NCI-H146 (cell line): ENCODE results near the gene SPDL1.
"Not testable (repeated sequence)": the region's sequence is repeated elsewhere in the genome, so short reads cannot be mapped to it uniquely, and the experiment has no call there.

Experiments
- DNase-seq: peaks from one replicate; lab custom pipeline; 2025; lab: John Stamatoyannopoulos, UW

Gene SPDL1

DNA sequence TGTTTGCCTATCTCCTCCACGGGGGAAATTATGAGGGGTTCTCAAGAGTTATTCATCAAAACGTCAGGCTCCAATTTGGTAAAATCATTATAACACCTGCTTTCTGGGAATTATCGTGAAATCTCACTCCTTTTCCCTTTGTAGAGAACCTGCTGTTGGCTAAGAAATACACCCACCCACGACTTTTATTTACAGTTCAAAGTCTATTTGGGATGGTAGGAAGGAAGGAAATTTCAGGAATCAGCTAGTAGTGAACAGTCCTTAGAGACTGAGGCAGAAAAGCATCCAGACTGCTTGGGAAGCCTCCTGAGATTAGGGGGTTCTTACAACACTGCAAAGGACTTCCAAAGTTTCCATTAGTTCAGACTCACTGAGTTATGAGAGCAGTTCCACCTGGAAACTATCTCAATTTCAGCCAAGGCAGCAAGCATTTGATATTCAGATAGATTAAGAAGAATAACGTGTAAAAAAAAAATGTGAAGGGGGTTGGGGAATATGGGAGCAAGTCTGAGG lies 9.4 kb upstream of the SPDL1 start:
- no peak for DNase-seq

DNA sequence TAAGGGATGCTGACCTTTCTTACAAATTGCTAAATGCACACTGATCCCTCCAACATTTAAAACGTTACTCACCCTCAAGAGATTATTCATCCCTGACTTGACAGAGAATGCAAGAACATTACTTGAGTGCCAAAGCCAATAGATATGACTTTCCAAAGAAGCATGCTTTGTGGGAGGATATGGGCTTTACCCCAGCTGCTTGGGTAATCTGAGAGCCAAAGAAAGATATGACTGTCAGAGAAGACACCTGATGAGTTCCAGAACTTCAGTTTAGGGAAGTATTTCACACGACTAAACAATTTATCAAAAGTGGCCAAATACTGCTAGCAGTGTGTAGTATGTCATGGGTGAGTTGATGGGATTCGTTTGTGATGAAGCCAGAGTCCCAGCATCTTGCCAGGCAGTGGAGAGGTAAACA lies 7.4 kb upstream of the SPDL1 start:
- no peak for DNase-seq

DNA sequence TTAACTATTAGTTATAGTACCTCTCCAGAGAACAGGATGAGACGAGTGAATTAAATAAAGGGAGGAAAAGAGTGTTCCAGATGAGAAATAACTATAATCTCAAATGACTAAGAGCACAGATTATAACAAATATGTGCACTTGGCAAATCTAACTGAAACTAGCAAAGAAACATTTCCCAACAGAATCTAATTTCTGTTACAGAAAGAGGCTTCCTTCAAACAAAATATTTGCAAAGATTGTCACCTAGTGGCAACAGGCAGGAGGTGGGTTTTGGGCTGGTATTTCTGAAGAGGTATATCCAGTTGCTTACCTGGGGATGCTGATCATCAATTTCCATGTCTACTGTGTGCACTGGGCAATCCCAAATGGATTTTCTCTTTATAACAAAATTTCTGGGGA lies 5.6 kb upstream of the SPDL1 start:
- DNase-seq, result no peak

DNA sequence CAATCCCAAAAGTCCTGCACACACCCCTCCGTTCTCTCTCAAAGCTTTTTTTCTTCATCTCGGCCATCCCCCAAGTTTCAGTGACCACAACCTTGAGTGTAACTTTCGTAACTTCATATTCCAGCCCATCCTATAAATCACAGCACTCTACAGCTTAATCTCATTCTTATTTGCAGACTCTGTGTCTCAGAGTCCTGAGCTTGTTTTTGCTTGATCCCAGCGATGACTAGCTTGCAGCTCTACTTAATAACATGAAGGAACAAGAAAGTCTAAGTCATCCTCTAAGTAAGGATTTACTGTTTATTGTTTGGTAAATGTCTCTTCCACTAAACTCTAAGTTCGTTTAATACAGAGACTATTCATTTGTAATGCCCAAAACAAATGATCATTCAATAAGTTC lies 2.6 kb upstream of the SPDL1 start:
- DNase-seq, result no peak

DNA sequence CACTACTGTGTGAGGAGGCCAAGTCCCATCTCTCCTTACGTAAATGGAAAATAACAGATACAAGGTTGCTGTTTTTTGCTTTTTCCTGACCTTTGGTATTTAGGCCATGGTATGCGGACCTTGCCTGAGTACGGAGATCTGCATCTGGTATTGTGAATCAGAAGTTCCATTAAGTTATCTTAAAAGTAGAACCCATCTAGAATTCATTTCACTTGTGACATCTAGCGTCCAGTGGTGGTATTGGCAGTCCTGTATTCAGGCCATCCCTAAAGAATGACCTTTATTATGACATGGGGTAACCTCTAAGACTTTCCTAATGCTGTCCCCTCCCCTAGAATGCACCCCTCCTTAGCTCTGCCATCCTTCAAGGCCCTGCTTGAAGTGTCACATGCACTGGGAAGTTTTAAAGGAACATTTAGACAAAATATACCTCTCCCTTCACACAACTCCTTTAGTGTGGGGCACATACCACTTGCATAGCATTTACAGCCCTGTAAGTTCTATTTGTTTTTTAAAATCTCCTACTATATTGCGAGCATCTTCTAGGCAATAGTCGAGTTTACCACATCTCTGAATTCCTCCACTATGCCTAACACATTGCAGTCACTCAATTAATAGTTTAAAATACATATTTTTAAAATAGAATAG lies 1.9 kb upstream of the SPDL1 start:
- peak; percentile 23 for DNase-seq

DNA sequence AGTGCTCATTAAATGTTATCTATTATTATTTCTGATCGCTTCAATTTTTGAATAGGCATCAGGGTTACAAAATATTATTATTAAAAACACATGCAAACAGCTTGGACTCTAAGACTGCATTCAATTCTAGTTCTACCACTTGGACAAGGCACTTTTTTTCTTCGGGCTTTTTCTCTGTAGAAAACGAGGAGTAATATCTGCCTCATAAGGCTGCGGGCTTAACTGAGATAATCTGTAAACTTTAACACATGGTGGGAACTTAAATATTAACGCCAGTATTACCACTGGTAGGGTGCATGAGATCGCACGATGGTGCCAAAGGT lies 511 bp upstream of the SPDL1 start:
- no peak for DNase-seq

DNA sequence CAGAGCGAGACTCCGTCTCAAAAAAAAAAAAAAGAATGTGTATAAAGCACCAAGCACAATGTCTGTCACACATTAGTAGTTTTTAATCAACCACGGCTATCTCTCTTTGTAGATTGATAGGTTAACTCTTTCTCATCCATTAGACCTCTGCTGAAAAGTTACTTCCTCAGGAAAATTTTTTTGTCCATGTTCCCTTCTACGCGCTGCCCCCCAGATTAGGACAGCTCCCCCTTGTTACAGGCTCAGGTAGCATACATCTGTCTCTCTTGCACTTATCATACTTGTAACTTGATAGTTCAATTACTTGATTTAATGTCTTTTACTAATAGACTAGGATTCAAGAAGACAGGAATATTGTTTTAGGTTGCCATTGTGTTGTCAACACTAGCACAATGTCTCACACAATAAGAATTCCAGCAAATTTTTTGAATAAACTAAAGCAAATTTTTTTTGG lies 1.5 kb downstream of the SPDL1 start:
- no peak for DNase-seq

DNA sequence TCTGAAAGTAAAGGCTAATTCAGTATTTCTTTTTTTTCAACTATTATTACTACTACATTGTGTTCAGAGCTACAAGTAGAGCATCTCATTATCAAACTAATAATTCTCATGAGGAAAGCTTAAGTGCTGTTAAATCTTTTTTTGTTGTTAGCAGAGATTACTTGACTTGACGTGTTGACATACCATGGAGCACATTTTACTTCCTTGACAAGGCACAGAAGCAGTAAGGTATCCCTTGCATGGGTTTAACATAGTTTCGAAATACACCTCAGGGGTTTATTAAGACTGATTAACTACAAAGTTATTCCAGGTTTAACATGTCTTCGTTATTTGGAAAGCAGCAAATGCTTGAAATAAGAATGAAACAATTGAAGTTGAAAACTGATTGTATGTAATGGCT lies 7.0 kb downstream of the SPDL1 start:
- no peak for DNase-seq

DNA sequence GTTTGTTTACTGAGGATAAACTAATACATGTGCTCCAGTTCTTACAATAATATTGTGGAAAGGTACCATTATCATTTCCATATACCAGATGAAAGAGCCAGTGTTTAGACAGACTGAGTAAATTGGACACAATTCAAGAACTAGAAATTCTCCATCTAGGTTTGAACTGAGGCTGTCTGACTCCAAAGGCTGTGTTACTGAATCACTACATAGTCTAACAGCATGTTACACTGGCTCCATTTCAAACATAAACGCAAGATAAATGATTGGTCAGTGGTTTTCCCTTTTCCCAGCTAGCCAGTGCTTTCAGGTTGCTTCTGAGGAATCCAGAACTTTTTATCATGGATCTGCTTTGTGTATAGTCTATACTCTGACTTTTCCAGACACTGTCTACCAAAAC lies 8.1 kb downstream of the SPDL1 start:
- no peak for DNase-seq

DNA sequence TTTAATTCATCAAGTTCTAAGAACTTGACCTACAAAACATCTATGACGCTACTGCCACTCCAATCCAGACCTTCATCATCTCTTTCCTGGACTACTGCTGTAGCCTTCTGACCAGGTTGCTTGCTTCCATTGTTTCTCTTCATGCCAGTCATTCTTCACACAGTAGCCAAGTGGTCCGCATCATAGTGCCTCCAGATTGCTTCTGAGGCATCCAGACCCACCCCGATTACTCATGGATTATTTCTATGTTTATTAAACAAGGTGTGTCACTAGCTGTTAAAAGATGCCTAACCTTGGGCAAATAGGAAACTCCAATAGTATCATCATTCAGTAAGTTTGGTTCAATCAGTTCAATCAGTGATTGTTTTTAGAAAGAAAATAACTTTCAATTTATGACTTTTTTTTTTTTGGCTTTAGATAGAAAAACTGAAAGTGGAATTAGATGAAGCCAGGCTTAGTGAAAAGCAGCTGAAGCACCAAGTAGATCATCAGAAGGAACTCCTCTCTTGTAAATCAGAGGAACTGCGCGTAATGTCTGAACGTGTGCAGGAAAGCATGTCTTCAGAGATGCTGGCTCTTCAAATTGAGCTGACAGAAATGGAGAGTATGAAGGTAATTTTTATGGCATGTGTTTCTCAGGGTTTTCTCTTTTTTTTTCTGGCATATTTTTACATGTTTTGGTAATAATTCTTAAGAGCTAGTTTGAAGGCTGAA lies 9.5 kb downstream of the SPDL1 start:
- DNase-seq, result no peak

DNA sequence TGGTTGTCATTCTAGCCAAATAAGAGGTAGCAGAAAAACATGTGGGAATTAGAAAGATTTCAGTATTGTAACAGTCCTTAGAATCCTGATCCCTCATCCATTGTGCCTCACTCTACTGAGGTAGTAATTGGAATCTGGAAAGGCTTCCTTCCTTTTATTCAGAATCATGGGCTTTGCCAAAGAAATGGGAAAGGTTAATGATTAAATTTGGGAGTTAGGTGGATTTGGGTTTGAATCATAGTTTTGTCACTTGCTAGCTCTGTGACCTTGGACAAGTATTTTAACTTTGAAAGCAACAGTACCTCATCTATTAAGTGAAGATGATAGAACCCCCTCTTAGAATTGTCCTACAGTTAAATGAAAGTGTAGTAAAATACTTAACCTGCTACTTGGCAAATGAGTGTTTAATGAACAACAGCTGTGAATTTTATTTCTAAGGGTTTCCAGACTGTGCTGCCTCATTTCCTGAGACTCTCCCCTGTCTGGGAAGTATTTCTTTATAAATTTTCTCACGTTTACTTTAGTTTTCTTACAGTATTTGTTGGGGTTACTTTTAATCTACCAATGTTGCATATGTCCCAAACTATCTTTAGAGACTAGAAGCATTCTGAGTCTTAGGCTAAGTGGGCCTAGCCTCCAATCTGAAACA lies 11.7 kb downstream of the SPDL1 start:
- DNase-seq, result no peak

DNA sequence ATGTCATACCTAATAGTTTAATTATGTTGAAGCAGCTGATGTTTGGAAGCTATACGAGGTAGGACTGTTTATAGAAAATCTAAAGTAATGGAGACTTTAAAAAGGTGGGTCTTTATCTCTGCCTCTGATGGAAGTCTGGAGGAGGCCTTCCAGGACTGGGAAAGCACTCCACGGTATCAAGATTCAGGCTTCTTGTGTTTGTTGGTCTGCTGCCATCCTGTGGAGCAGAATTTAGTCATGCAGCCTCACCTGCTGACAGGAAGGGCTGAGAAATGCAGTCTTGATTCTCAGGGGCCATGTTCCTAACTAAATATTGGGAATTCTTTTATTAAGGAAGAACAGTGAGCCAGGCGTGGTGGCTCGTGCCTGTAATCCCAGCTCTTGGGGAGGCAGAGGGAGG lies 15.9 kb downstream of the SPDL1 start:
- DNase-seq, result no peak

DNA sequence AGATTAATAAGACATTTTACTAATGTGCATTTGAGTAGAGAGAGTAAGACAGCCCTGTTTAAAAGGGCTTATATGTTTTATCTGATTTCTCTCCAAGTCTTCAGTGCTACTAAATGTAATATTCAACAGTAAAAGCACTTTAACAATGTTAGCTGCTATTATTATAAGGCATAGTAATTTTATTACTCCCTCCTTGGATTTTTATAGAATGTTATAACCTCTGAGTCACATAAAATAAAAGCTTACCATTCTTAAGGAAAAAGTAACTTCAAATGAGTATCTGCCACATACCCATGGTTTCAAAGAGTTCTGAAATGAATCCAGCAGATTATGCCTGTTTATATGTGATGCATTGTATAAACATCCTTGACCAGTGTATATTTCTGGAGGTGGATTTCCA lies 19.0 kb downstream of the SPDL1 start:
- DNase-seq, result no peak

DNA sequence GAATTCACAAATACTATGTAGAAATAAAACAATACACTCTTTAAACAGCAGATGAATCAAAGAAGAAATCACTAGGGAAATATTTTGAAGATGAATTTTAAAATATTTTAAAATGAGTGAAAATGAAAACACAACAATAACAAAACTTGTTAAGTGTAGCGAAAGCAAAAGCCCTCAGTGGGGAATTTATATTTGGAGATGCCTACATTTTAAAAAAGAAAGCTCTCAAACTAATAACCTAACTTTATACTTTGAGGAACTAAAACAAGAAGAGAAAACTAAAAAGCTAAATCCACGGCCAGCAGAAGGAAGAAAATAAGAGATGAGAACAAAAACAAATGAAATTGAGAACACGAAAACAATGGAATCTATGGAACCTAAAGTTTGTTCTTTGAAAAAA lies 22.7 kb downstream of the SPDL1 start:
- no peak for DNase-seq

DNA sequence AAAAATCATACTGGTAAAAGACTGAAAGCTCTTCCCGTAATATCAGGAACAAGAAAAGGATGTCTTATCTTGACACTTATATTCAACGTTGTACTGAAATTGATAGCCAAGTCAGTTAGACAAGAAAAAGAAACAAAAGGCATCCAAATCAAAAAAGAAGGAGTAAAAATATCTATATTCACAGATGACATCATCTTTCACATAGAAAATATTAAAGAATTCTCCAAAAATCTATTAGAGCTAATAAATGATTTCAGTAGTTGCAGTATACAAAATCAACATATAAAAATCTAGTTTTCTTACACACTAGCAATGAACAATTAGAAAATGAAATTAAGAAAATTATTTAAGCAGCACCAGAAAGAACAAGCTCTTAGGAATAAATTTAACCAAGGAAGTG lies 24.3 kb downstream of the SPDL1 start:
- no peak for DNase-seq

DNA sequence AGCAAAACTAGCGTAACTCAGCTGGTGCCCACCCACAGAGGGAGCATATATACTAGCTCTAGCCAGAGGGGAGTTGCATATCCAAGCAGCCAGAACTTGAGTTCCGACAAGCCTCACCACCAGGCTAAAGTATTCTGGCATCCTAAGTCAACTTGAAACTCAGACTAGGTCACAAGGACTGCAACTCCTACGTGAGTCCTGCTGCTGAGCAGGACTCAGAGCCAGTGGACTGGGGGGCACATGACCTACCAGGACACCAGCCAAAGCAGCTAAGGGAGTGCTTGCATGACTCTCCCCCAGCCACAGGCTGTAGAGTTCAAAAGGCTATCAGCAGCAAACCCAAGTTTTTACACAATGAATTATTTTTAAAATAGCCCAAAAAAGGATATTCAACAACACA lies 26.1 kb downstream of the SPDL1 start:
- DNase-seq, result no peak

DNA sequence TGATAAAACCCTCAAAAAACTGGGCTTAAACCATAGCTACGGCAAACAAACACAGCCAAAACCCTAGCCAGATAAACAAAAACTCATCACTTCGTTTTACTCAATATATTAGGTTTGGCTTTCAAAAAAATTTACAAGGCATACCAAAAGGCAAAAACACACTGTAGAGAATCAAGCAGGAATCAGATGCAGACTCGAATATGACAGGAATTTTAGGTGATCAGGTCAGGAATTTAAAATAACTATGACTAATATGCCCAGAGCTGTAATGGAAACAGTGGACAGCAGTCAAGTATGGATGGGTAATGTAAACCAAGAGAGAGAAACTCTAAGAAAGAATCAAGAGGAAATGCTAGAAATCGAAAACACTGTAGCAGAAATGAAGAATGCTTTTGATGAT lies 27.0 kb downstream of the SPDL1 start:
- DNase-seq, result no peak

DNA sequence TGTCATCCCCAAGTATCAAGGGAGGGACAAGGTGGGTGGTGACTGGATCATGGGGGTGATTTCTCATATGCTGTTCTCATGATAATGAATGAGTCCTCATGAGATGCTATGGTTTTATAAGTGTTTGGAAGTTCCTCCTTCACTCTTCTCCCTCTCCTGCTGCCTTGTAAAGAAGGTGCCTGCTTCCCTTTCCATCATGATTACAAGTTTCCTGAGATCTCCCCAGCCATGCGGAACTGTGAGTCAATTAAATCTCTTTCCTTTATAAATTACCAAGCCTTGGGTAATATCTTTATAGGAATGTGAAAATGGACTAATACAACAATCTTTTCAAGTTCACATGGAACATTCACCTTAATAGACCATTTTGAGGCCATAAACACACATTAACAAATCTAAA lies 32.0 kb downstream of the SPDL1 start:
- no peak for DNase-seq

DNA sequence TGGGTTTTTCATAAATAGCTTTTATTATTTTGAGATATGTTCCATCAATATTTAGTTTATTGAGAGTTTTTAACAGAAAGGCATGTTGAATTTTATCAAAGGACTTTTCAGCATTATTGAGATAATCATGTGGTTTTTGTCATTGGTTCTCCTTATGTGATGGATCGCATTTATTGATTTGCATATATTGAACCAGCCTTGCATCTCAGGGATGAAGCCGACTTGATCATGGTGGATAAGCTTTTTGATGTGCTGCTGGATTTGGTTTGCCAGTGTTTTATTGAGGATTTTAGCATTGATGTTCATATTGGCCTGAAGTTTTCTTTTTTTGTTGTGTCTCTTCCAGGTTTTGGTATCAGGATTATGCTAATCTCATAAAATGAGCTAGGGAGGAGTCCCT lies 40.7 kb downstream of the SPDL1 start:
- DNase-seq, result not testable (repeated sequence)

DNA sequence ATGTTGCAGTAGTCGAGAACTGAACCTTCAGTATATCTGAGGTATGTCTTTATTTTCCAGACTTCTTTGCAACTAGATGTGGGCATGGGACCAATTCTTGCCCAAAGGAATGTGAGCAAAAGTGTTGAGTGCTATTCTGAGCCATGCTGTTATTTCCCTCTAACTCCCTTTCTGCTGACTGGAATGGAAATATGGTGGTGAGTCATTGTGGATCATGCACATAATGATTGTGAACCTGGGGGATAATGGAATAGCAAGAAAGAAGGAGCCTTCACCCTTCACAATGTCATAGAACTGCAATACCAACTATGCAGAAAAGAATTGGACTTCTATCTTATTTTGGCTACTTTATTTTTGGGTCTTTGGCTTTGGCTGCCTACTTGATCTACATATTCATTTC lies 43.2 kb downstream of the SPDL1 start:
- no peak for DNase-seq

DNA sequence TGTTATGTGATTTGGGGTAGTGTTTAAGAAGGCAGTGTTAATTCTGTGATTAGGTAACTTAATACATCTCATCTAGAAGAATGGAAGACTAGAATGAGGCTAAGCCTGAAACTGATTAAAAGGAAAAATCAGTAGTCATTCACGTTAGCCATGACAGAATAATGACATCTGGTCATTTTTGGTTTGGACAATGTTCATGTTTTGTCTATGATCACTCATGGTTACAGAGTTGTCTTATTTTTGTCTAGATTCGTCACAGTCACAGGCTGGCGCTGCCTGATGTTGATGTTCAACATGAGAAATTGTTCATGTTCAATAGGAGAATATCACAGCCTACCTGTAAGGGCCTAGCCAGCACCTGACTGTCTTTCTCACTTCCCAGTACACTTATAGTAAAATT lies 44.0 kb downstream of the SPDL1 start:
- DNase-seq, result no peak

DNA sequence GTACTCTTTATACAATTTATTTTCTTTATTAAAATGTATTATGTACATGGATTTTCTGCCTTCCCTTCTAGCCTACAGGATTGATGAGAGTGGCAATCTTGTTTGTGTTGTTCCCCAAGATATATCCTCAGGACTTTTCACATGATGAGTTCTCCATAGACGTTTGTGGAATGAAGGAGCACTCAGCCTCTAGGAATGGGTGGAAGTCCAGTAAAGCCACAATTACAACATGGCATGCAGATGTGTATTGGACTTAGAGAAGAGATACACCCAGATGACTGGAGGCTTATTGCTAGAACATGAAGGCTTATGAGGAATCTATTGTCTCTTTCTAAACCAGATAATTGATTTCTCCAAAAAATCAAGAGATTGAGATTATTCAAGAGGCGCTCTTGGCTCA lies 45.3 kb downstream of the SPDL1 start:
- DNase-seq, result no peak

DNA sequence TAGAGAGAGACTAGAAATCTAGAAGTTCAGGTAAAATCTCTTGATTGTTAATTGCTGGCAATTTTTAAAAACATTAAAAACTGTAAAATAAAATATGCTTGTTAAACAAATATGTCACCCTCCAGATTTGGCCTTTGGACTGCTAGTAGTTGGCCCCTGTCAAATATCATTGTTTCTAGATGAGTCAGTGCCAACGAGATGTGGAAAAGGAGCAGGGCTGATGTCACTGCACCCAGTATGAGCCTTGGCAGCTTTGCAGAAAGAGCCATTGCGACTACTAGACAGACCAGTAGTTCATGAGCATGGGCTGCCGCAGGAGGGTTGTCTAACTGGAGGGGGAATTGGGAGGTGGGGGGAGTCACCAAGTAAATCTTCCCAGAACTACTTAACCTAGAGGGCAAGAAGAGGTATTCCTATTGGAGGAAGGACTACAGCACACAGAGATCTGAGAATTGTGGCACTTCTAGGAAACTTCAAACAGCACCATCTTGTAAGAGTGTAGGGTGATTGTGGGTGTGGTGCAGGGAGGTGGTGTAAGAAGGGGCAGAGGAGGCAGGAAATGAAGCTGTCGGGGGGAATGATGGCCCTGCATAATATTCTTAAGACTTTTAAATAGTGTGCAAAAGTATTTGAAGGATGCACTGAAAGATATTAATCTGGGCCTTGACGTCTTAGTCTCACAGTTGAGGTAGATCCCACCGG lies 46.4 kb downstream of the SPDL1 start:
- DNase-seq, result no peak
